IMR-90 (cell line): Measurements from ENCODE around the gene NSF. TPM values are rescaled to one million over a fixed set of nuclear protein-coding genes. Genes with fewer than 3 reads are reported as not detected.

Experiments
- ATAC-seq: fragments of 200-7000 bp; cut with Tn5 transposase; 2 replicates; pipeline ENCODE4 v1.9.1; 2020; ENCODE audit warnings: low read depth, mild to moderate bottlenecking, moderate library complexity
- BruUV-seq: library from RNA; stranded (reverse); fragments of 400-500 nt; replicated peaks from 2 replicates; lab custom pipeline; 2021; lab: Mats Ljungman, UMichigan
- CTCF ChIA-PET: fragments of 300-600 bp; formaldehyde crosslinking; extraction: SDS; loops from one replicate; lab custom pipeline; 2021; ENCODE audit warnings: antibody characterized with exemption; lab: Yijun Ruan, JAX
- POLR2A ChIA-PET: fragments of 300-600 bp; sonication (Branson Sonifier 250); formaldehyde crosslinking; loops from one replicate; lab custom pipeline; 2022; ENCODE audit warnings: antibody characterized with exemption; ENCODE audit not compliant: unreplicated experiment; lab: Charles Lee
- DNase-seq: peaks from one replicate; pipeline ENCODE4 v3.0.0; 2013
- H2AFZ ChIP-seq: replicated peaks from 2 replicates; pipeline ENCODE3; 2013; ENCODE audit warnings: low read length, mild to moderate bottlenecking; ENCODE audit not compliant: poor library complexity
- H2AK5ac ChIP-seq: 2 replicates; pipeline ENCODE4 v1.6.1; 2013; ENCODE audit warnings: low read depth, low read length, inconsistent platforms
- H2AK9ac ChIP-seq: replicated peaks from 2 replicates; pipeline ENCODE3; 2013; ENCODE audit warnings: mild to moderate bottlenecking, low read depth, low read length, moderate library complexity; ENCODE audit not compliant: poor library complexity
- H2BK120ac ChIP-seq: 2 replicates; pipeline ENCODE4 v1.6.1; 2013; ENCODE audit warnings: low read depth, low read length, inconsistent platforms
- H2BK15ac ChIP-seq: 3 replicates; pipeline ENCODE4 v1.6.1; 2013; ENCODE audit warnings: low read depth, low read length, inconsistent platforms
- H2BK20ac ChIP-seq: 2 replicates; pipeline ENCODE4 v1.6.1; 2013; ENCODE audit warnings: low read depth, mild to moderate bottlenecking, inconsistent platforms, low read length, moderate library complexity
- H2BK5ac ChIP-seq: 2 replicates; pipeline ENCODE4 v1.6.1; 2013; ENCODE audit warnings: mild to moderate bottlenecking, low read depth, low read length, inconsistent platforms; ENCODE audit not compliant: poor library complexity, severe bottlenecking
- H3K14ac ChIP-seq: replicated peaks from 2 replicates; pipeline ENCODE4 v1.6.1; 2013; ENCODE audit warnings: low read depth, low read length, inconsistent platforms
- H3K18ac ChIP-seq: 2 replicates; pipeline ENCODE4 v1.6.1; 2013; ENCODE audit warnings: low read depth, low read length, control low read depth
- H3K23ac ChIP-seq: 2 replicates; pipeline ENCODE4 v1.6.1; 2013; ENCODE audit warnings: low read depth, low read length, inconsistent platforms
- H3K27ac ChIP-seq: 2 replicates; pipeline ENCODE4 v1.5.1; 2013; ENCODE audit warnings: mild to moderate bottlenecking, control low read depth, low read length; ENCODE audit not compliant: insufficient read depth
- H3K27me3 ChIP-seq: 2 replicates; pipeline ENCODE4 v1.6.1; 2013; ENCODE audit warnings: low read length; ENCODE audit not compliant: control insufficient read depth, insufficient read depth
- H3K36me3 ChIP-seq: 2 replicates; pipeline ENCODE4 v1.6.1; 2013; ENCODE audit warnings: low read length, mixed read lengths; ENCODE audit not compliant: control insufficient read depth, insufficient read depth
- H3K4ac ChIP-seq: 2 replicates; pipeline ENCODE4 v1.6.1; 2013; ENCODE audit warnings: low read depth, low read length, inconsistent platforms
- H3K4me1 ChIP-seq: 2 replicates; pipeline ENCODE4 v1.6.1; 2013; ENCODE audit warnings: low read length, mixed read lengths; ENCODE audit not compliant: control insufficient read depth, insufficient read depth
- H3K4me2 ChIP-seq: 2 replicates; pipeline ENCODE4 v1.6.1; 2013; ENCODE audit warnings: low read depth, mild to moderate bottlenecking, control low read depth, low read length, moderate library complexity
- H3K4me3 ChIP-seq: 2 replicates; pipeline ENCODE4 v1.5.1; 2013; ENCODE audit warnings: low read depth, mild to moderate bottlenecking, control low read depth, low read length, moderate library complexity; ENCODE audit not compliant: insufficient read depth
- H3K56ac ChIP-seq: 2 replicates; pipeline ENCODE4 v1.6.1; 2013; ENCODE audit warnings: low read length, inconsistent platforms; ENCODE audit not compliant: insufficient read depth; ENCODE audit errors: extremely low read depth
- H3K79me1 ChIP-seq, 2 experiments: 2 replicates each; pipeline ENCODE4 v1.6.1; 2013; ENCODE audit warnings: low read length in 2 of 2, inconsistent platforms in 1 of 2, low read depth in 1 of 2
- H3K9ac ChIP-seq: 2 replicates; pipeline ENCODE4 v1.6.1; 2013; ENCODE audit warnings: low read depth, low read length, control low read depth
- H3K9me1 ChIP-seq: 2 replicates; pipeline ENCODE4 v1.6.1; 2013; ENCODE audit warnings: low read length, inconsistent platforms; ENCODE audit not compliant: insufficient read depth
- H3K9me3 ChIP-seq: 2 replicates; pipeline ENCODE4 v1.6.1; 2013; ENCODE audit warnings: low read length; ENCODE audit not compliant: control insufficient read depth, insufficient read depth
- H4K20me1 ChIP-seq: 2 replicates; pipeline ENCODE4 v1.6.1; 2013; ENCODE audit warnings: low read length, inconsistent platforms; ENCODE audit not compliant: insufficient read depth
- H4K5ac ChIP-seq: 2 replicates; pipeline ENCODE4 v1.6.1; 2013; ENCODE audit warnings: mild to moderate bottlenecking, low read depth, low read length, control low read depth
- H4K8ac ChIP-seq, 2 experiments: 2 replicates each; pipeline ENCODE4 v1.6.1; 2013; ENCODE audit warnings: low read depth in 2 of 2, low read length in 2 of 2, control low read depth in 1 of 2, inconsistent platforms in 1 of 2
- H4K91ac ChIP-seq: 2 replicates; pipeline ENCODE4 v1.6.1; 2013; ENCODE audit warnings: low read depth, low read length, inconsistent platforms; ENCODE audit not compliant: insufficient read depth
- FOS ChIP-seq: fragments of 150-350 bp; IDR thresholded peaks from 2 replicates; pipeline ENCODE4 v1.6.1; 2016; ENCODE audit warnings: low read depth, low read length
- MXI1 ChIP-seq: IDR thresholded peaks from 2 replicates; pipeline ENCODE4 v1.6.1; 2012; ENCODE audit warnings: low read depth, mild to moderate bottlenecking, low read length, moderate library complexity, borderline replicate concordance
- NFE2L2 ChIP-seq: fragments of 150-350 bp; IDR thresholded peaks from 2 replicates; pipeline ENCODE4 v1.6.1; 2016; ENCODE audit warnings: low read depth, mild to moderate bottlenecking, low read length
- RAD21 ChIP-seq: IDR thresholded peaks from 2 replicates; pipeline ENCODE4 v1.6.1; 2012; ENCODE audit warnings: low read length, improper control_type of control experiment
- SMC3 ChIP-seq: fragments of 150-350 bp; IDR thresholded peaks from 2 replicates; pipeline ENCODE4 v1.6.1; 2016; ENCODE audit warnings: low read depth, mild to moderate bottlenecking, antibody characterized with exemption, low read length, moderate library complexity
- WGBS, 2 experiments: methylation state at CpG; one replicate each; pipeline versions ENCODE4 v1.1.5 to v1.1.7; 2013; ENCODE audit warnings: missing lambda C conversion rate in 2 of 2; ENCODE audit not compliant: insufficient read length in 1 of 2; ENCODE audit errors: extremely low coverage in 2 of 2; 5-methylcytosine and 5-hydroxymethylcytosine counted together
- dilution Hi-C: fragments of 300-500 bp; cut with HindIII; formaldehyde crosslinking; loops from one replicate; pipeline ENCODE4 v1.14.3; 2018; ENCODE audit warnings: low sequenced_read_pairs; ENCODE audit not compliant: unreplicated experiment
- in situ Hi-C: fragments of 300-500 bp; cut with MboI; formaldehyde crosslinking; loops from 3 replicates; pipeline ENCODE4 v1.14.3; 2019; ENCODE audit warnings: low sequenced_read_pairs, inconsistent platforms, mixed read lengths
- intact Hi-C: fragments of 100-400 bp; cut with micrococcal nuclease; formaldehyde crosslinking; loops from 2 replicates; pipeline ENCODE4 v1.10.0; 2022
- polyA plus RNA-seq, 3 experiments: library from polyadenylated mRNA; depleted of rRNA; stranded (reverse); fragments of >200 nt; gene quantifications; 2 replicates each; pipeline ENCODE4 v1.2.3, GENCODE V29; 2012; ENCODE audit warnings: low replicate concordance in 1 of 3
- total RNA-seq: library from RNA; depleted of rRNA; stranded (reverse); fragments of >200 nt; gene quantifications from 2 replicates; pipeline ENCODE4 v1.2.3, GENCODE V29; 2012

NSF gene
- total and polyA plus RNA-seq, 2 of the 4 experiments (the other 2 are of a cell fraction) = 38.9 to 110 TPM

DNA sequence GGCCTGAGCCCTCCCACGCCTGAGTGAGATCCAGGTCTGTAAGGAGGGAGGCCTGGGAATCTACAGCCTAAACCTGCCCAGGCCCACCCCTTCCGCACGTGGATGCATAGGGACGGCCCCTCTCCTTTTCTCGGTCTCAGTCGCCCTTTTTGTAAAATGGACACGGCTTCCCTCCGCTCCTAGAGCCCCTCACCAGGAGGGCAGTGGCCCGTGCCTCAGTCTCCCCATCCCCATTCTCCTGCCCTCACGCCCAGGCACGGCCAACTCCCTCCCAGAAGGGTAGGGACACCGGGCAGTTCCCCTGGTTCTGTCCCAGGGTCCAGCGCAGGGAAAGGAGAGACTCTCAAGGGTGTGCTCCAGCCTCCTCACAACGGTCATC lies 180.0 kb downstream of the NSF start:
- Histone ChIP-seq H4K91ac (0 out of 2 replicates have a peak overlapping the region, but pooled peaks have one; percentile 3), H3K23ac (no peak overlapping the region), H2BK120ac (no peak overlapping the region), H2AK9ac (peak overlapping the region; percentile 86), H3K9me1 (peaks cover 10% of the 10 kb centered on the region), H3K14ac (0 out of 2 replicates have a peak overlapping the region, but pooled peaks have one; percentile 55), H3K4me2 (no peak overlapping the region), H3K4ac (peak overlapping the region; percentile 41; the same call in 1 of the 2 replicates), H2BK20ac (no peak overlapping the region), H4K20me1 (no peaks in the 10 kb centered on the region), H2AFZ (peak overlapping the region; percentile 93), H2BK15ac (peak overlapping the region; percentile 48; the same call in 1 of the 3 replicates), H4K5ac (no peak overlapping the region), H3K9me3 (no peaks in the 10 kb centered on the region), H2AK5ac (peak overlapping the region; percentile 82), H3K18ac (no peak overlapping the region), H2BK5ac (no peak overlapping the region), H3K4me1 (peaks cover 3% of the 10 kb centered on the region), H3K79me1 (peaks cover 0 to 9% of the 10 kb centered on the region in 2 experiments; a peak in 1 of 4 replicates), H3K27ac (no peak overlapping the region), H3K27me3 (no peaks in the 10 kb centered on the region), H4K8ac (peak overlapping the region; percentile 49 to 66; a peak in 2 of 4 replicates), H3K9ac (no peak overlapping the region), H3K36me3 (no peaks in the 10 kb centered on the region), H3K56ac (no peak overlapping the region), H3K4me3 (no peak overlapping the region)
- ChIA-PET POLR2A (no interaction called here), CTCF (no interaction called here)
- dilution Hi-C loops (no loop called here), intact Hi-C loops (loop anchor here (5.0 kb wide), 1 partner anchor 47 kb away; the partner anchor contains the start of gene WNT3), in situ Hi-C loops (no loop called here)
- no peak for DNase-seq
- BruUV-seq = no TSS peak
- 95% methylated on average over 4 of the region's 14 CpGs; no CpG with 5 or more reads in 1 of the 2 experiments for WGBS, 2 experiments
- TF ChIP-seq RAD21 = no peak
- no peak for TF ChIP-seq FOS
- no peak for TF ChIP-seq NFE2L2
- TF ChIP-seq SMC3 = no peak
- TF ChIP-seq MXI1 = no peak
- no peak for ATAC-seq
